Stimulated activated CD8-positive, alpha-beta memory T cell treated with anti-CD3 and anti-CD28 coated beads, Interleukin-15, amount 100 ng/mL, for 24 hours (primary cell): ENCODE measurements around the gene MKI67.
"Not testable (repeated sequence)": the region's sequence is repeated elsewhere in the genome, so short reads cannot be mapped to it uniquely, and the experiment has no call there.

Experiments
- DNase-seq: peaks from one replicate; pipeline ENCODE4 v3.0.0-alpha.2; 2020; ENCODE audit warnings: low read depth

Gene MKI67

GRCh38 chr10:128103229-128103714, 23.0 kb downstream of the MKI67 start:
- DNase-seq, result no peak

- DNase-seq, result no peak
Observed at GRCh38 chr10:128102480-128103228, 23.6 kb downstream of the MKI67 start.

GRCh38 chr10:128101901-128102300, 24.3 kb downstream of the MKI67 start:
- no peak for DNase-seq

- DNase-seq, result no peak
Observed at GRCh38 chr10:128099901-128100300, 26.3 kb downstream of the MKI67 start.

- DNase-seq, result no peak
Observed at GRCh38 chr10:128098631-128099030, 27.6 kb downstream of the MKI67 start.

GRCh38 chr10:128097783-128098182, 28.4 kb downstream of the MKI67 start:
- no peak for DNase-seq

- DNase-seq, result no peak
Observed at GRCh38 chr10:128096486-128097199, 29.6 kb downstream of the MKI67 start.

- DNase-seq, result no peak
Observed at GRCh38 chr10:128095753-128096469, 30.3 kb downstream of the MKI67 start.

GRCh38 chr10:128095027-128095752, 31.0 kb downstream of the MKI67 start:
- no peak for DNase-seq

GRCh38 chr10:128094596-128094995, 31.6 kb downstream of the MKI67 start:
- not testable (repeated sequence) for DNase-seq

GRCh38 chr10:128092454-128092853, 33.8 kb downstream of the MKI67 start:
- DNase-seq, result no peak

GRCh38 chr10:128091636-128092210, 34.5 kb downstream of the MKI67 start:
- DNase-seq, result no peak

- DNase-seq, result no peak
Observed at GRCh38 chr10:128087884-128088709, 38.1 kb downstream of the MKI67 start.

GRCh38 chr10:128087146-128087883, 38.9 kb downstream of the MKI67 start:
- no peak for DNase-seq

- DNase-seq, result no peak
Observed at GRCh38 chr10:128086003-128086863, 40.0 kb downstream of the MKI67 start.

GRCh38 chr10:128084991-128085390, 41.2 kb downstream of the MKI67 start:
- DNase-seq, result no peak

- DNase-seq, result no peak
Observed at GRCh38 chr10:128084364-128084763, 41.9 kb downstream of the MKI67 start.

GRCh38 chr10:128083191-128083895, 42.9 kb downstream of the MKI67 start:
- DNase-seq, result no peak
